ENCODE data around the gene NUDCD2.
"Not testable (repeated sequence)": the region's sequence is repeated elsewhere in the genome, so short reads cannot be mapped to it uniquely, and the experiment has no call there.

- not testable (repeated sequence) for TF ChIP-seq POLR2A, CTCF (IDR thresholded peaks at IDR 0.05)
Measured at GRCh38 chr5:163396818-163397340, 63.0 kb downstream of the NUDCD2 start.

Data from lower leg skin (tissue), 3 donors.